DMS53 treated with DMSO at 0.1 percent for 48 hours (cell line): ENCODE data around the gene SLIT1.

ENCODE experiments used
- DNase-seq: peaks from one replicate; lab custom pipeline; 2025; ENCODE audit not compliant: unreplicated experiment; lab: John Stamatoyannopoulos, UW

Gene SLIT1

DNA sequence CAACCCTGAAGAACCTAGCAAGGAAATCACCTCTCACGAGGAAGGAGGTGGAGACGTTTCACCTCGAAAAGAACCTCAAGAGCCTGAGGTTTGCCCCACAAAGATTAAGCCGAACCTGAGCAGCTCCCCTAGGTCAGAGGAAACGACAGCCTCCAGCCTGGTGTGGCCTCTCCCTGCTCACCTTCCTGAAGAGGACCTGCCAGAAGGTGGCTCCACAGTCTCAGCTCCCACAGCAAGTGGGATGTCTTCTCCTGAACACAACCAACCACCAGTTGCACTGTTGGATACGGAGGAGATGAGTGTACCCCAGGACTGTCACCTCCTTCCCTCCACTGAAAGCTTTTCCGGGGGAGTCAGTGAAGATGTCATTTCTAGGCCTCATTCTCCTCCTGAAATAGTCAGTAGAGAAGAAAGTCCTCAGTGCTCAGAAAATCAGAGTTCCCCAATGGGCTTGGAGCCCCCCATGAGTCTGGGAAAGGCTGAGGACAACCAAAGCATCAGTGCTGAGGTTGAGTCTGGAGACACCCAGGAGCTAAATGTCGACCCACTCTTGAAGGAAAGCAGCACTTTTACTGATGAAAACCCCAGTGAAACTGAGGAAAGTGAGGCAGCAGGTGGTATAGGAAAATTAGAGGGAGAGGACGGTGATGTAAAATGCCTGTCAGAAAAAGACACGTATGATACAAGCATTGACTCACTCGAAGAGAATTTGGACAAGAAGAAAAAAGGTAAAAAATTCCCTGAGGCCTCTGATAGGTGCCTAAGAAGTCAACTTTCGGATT lies 203.4 kb downstream of the SLIT1 start:
- no peak for DNase-seq

GRCh38 chr10:96978621-96979154 lies 207.1 kb downstream of the SLIT1 start:
- DNase-seq = no peak

DNA sequence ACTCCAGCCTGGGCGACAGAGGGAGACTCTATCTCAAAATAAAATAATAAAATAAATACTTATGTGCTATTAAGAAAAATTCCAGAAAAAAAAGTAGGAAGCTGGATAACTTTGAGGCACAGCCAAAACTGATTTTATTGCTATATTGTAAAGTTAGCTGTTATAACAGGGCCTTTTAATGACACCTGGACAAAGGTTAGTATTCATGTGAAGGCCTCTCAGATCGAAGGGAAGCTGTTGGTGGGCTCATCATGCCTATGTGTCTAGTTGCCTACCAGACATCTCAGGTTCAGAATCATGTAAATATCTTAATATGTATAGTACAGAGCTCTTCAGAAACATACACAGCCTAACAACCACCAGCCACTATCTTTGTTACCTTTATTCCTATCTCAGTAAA lies 210.6 kb downstream of the SLIT1 start:
- DNase-seq = no peak

GRCh38 chr10:96973809-96974747 lies 211.7 kb downstream of the SLIT1 start:
- DNase-seq = no peak

DNA sequence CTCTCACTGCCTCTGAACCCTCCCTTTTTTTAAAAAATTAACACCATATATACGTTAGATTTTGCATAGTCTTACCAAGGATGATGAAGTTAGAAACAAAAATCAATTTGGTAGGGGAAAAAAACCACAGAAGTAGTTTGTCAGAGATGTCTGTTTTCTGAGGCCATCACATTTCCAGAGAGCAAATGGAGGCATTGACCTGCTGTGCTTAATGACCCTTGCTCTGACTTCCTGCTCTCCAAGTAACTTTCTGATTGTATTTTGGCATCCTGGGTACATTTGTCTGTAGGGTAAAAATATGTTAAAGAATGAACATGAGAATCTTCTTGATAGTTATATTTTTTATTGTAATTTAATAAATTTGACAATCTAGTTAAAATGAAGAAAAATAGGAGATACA lies 213.5 kb downstream of the SLIT1 start:
- no peak for DNase-seq

GRCh38 chr10:96971324-96971723 lies 214.4 kb downstream of the SLIT1 start:
- peak; percentile 11 for DNase-seq

GRCh38 chr10:96968682-96969423 lies 216.9 kb downstream of the SLIT1 start:
- no peak for DNase-seq

GRCh38 chr10:96967847-96968246 lies 217.9 kb downstream of the SLIT1 start:
- DNase-seq = no peak

GRCh38 chr10:96964131-96964530 lies 221.6 kb downstream of the SLIT1 start:
- DNase-seq = no peak

- no peak for DNase-seq
Measured at GRCh38 chr10:96960872-96961271, 224.9 kb downstream of the SLIT1 start.

DNA sequence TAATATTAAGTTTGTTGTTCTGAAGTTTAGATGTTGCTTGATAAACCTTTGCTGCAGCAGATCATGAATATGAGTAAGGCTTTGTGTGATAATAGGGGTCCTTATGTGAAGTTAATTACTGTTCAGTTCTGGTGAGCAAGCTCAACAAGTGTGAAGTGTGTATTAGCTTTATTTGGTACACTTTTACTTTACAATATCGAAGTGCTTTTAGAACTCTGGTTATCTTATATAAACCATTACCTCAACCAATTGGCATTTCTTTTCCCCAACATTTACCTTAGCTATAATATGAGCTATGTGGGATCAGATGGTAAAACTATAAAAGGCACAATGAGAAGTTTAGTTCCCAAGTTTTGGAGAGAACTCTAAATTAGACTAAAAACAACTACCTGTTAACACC lies 226.0 kb downstream of the SLIT1 start:
- DNase-seq = no peak

- no peak for DNase-seq
Measured at GRCh38 chr10:96958071-96958470, 227.7 kb downstream of the SLIT1 start.

DNA sequence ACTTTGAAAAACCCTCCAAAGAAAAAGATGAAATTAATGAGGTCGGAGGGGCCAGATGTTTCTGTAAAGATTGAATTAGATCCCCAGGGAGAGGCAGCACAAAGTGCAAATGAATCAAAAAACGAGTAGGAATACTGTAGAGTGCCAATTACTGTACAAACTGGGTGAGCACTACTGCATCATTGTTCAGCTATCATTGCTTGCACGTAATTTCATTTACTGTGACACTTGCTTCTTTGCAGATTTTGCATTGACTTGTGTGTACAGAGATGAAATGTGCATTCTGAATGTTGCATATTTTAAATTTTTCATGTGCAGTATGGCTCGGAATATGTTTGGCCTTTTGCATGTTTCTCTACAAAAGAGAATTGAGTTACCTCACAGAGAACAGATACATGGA lies 230.0 kb downstream of the SLIT1 start:
- no peak for DNase-seq

- no peak for DNase-seq
Measured at GRCh38 chr10:96951954-96952353, 233.8 kb downstream of the SLIT1 start.

- DNase-seq = no peak
Measured at GRCh38 chr10:96949039-96949683, 236.6 kb downstream of the SLIT1 start.
